ENCODE results near the gene MOK.
"Not testable (repeated sequence)": the region's sequence is repeated elsewhere in the genome, so short reads cannot be mapped to it uniquely, and the experiment has no call there.

Gene MOK

GRCh38 chr14:102303664-102304063, 1.3 kb downstream of the MOK start:
- Histone ChIP-seq H3K27ac (ENCODE audit: insufficient read depth in 1 of 2, low read depth in 1 of 2, low read length in 2 of 2, poor library complexity in 1 of 2, severe bottlenecking in 2 of 2) (no peak overlapping the region), H3K4me1 (ENCODE audit: control extremely low read depth in 1 of 4, control insufficient read depth in 4 of 4, insufficient read depth in 4 of 4, low read length in 3 of 4) (peaks cover 4 to 9% (median 6%) of the 10 kb centered on the region in 4 experiments), H3K4me3 (ENCODE audit: control insufficient read depth in 1 of 7, extremely low read depth in 1 of 7, insufficient read depth in 4 of 7, low read depth in 2 of 7, low read length in 6 of 7) (no peak overlapping the region), H3K9me3 (ENCODE audit: control extremely low read depth in 1 of 5, control insufficient read depth in 4 of 5, insufficient read depth in 2 of 5, low read depth in 1 of 5, low read length in 4 of 5) (no peaks in the 10 kb centered on the region), H3K36me3 (ENCODE audit: control insufficient read depth in 4 of 4, insufficient read depth in 4 of 4, low read length in 3 of 4) (no peaks in the 10 kb centered on the region), H3K27me3 (replicated peaks in 2 of 5; ENCODE audit: control insufficient read depth in 4 of 5, insufficient read depth in 5 of 5, low read length in 4 of 5) (no peaks in the 10 kb centered on the region)
- ChIA-PET POLR2A (interaction anchor here (0.6 kb wide), 1 partner anchor 13 kb away, joined by 3 read pairs; no protein-coding TSS in a partner anchor), CTCF (interaction anchor here (0.9 to 3.1 kb wide), 2 partner anchors 11 to 20 kb away, joined by 3 to 22 read pairs; no protein-coding TSS in a partner anchor)
- WGBS (ENCODE audit: insufficient coverage), result no CpG with 5 or more reads among the region's 3 CpGs
- no peak for DNase-seq

- peak in 2 of 3 donors; percentile 76 to 87 for DNase-seq
- H3K27ac ChIP-seq (ENCODE audit: insufficient read depth in 1 of 2, low read depth in 1 of 2, low read length in 2 of 2, poor library complexity in 1 of 2, severe bottlenecking in 2 of 2); POLR2A ChIA-PET; H3K36me3 ChIP-seq (ENCODE audit: control insufficient read depth in 4 of 4, insufficient read depth in 4 of 4, low read length in 3 of 4); H3K4me3 ChIP-seq (ENCODE audit: control insufficient read depth in 1 of 7, extremely low read depth in 1 of 7, insufficient read depth in 4 of 7, low read depth in 2 of 7, low read length in 6 of 7); H3K27me3 ChIP-seq (replicated peaks in 2 of 5; ENCODE audit: control insufficient read depth in 4 of 5, insufficient read depth in 5 of 5, low read length in 4 of 5); H3K9me3 ChIP-seq (ENCODE audit: control extremely low read depth in 1 of 5, control insufficient read depth in 4 of 5, insufficient read depth in 2 of 5, low read depth in 1 of 5, low read length in 4 of 5); H3K4me1 ChIP-seq (ENCODE audit: control extremely low read depth in 1 of 4, control insufficient read depth in 4 of 4, insufficient read depth in 4 of 4, low read length in 3 of 4): not testable (repeated sequence)
- CTCF ChIA-PET, result interaction anchor here (0.6 to 2.6 kb wide), 4 partner anchors 10 to 17 kb away, joined by 3 to 8 read pairs (median 4); no protein-coding TSS in a partner anchor
- 58% methylated on average over 9 of the region's 12 CpGs for WGBS (ENCODE audit: insufficient coverage)
These were observed 6.5 kb downstream of the MOK start for GRCh38 chr14:102298303-102299070.

- DNase-seq, result no peak
- CTCF ChIA-PET, result interaction anchor here (1.2 to 2.6 kb wide), 3 partner anchors 11 to 18 kb away, joined by 4 to 8 read pairs (median 5); no protein-coding TSS in a partner anchor
- 98% methylated on average over 29 of the region's 33 CpGs for WGBS (ENCODE audit: insufficient coverage)
These were observed 7.4 kb downstream of the MOK start for GRCh38 chr14:102297436-102298170.

GRCh38 chr14:102295270-102295669, 9.7 kb downstream of the MOK start:
- no peaks in the 10 kb centered on the region for H3K4me1 ChIP-seq (ENCODE audit: control extremely low read depth in 1 of 4, control insufficient read depth in 4 of 4, insufficient read depth in 4 of 4, low read length in 3 of 4)
- ChIA-PET POLR2A (interaction anchor here (1.0 kb wide), 1 partner anchor 65 kb away, joined by 3 read pairs; no protein-coding TSS in a partner anchor), CTCF (interaction anchor here (1.0 to 1.6 kb wide), 5 partner anchors 16 to 134 kb away, joined by 3 to 5 read pairs (median 4); no protein-coding TSS in a partner anchor)
- no CpG with 5 or more reads among the region's 3 CpGs for WGBS (ENCODE audit: insufficient coverage)
- DNase-seq, result peak in 1 of 3 donors; percentile 30
- H3K36me3 ChIP-seq (ENCODE audit: control insufficient read depth in 4 of 4, insufficient read depth in 4 of 4, low read length in 3 of 4), result no peaks in the 10 kb centered on the region
- no peaks in the 10 kb centered on the region for H3K9me3 ChIP-seq (ENCODE audit: control extremely low read depth in 1 of 5, control insufficient read depth in 4 of 5, insufficient read depth in 2 of 5, low read depth in 1 of 5, low read length in 4 of 5)
- H3K4me3 ChIP-seq (ENCODE audit: control insufficient read depth in 1 of 7, extremely low read depth in 1 of 7, insufficient read depth in 4 of 7, low read depth in 2 of 7, low read length in 6 of 7), result no peak overlapping the region
- H3K27me3 ChIP-seq (replicated peaks in 2 of 5; ENCODE audit: control insufficient read depth in 4 of 5, insufficient read depth in 5 of 5, low read length in 4 of 5), result no peaks in the 10 kb centered on the region
- no peak overlapping the region for H3K27ac ChIP-seq (ENCODE audit: insufficient read depth in 1 of 2, low read depth in 1 of 2, low read length in 2 of 2, poor library complexity in 1 of 2, severe bottlenecking in 2 of 2)

More at GRCh38 chr14:102297436-102298170, 7.4 kb downstream of the MOK start:
- POLR2A ChIA-PET, result no interaction called here
- Histone ChIP-seq H3K27me3 (replicated peaks in 2 of 5; ENCODE audit: control insufficient read depth in 4 of 5, insufficient read depth in 5 of 5, low read length in 4 of 5) (no peaks in the 10 kb centered on the region), H3K9me3 (ENCODE audit: control extremely low read depth in 1 of 5, control insufficient read depth in 4 of 5, insufficient read depth in 2 of 5, low read depth in 1 of 5, low read length in 4 of 5) (no peaks in the 10 kb centered on the region), H3K4me1 (ENCODE audit: control extremely low read depth in 1 of 4, control insufficient read depth in 4 of 4, insufficient read depth in 4 of 4, low read length in 3 of 4) (no peaks in the 10 kb centered on the region), H3K27ac (ENCODE audit: insufficient read depth in 1 of 2, low read depth in 1 of 2, low read length in 2 of 2, poor library complexity in 1 of 2, severe bottlenecking in 2 of 2) (no peak overlapping the region), H3K36me3 (ENCODE audit: control insufficient read depth in 4 of 4, insufficient read depth in 4 of 4, low read length in 3 of 4) (no peaks in the 10 kb centered on the region), H3K4me3 (ENCODE audit: control insufficient read depth in 1 of 7, extremely low read depth in 1 of 7, insufficient read depth in 4 of 7, low read depth in 2 of 7, low read length in 6 of 7) (no peak overlapping the region)

- no peak for DNase-seq
- 96% methylated on average over 4 of the region's 6 CpGs for whole genome bisulfite sequencing (ENCODE audit: insufficient coverage)
- Histone ChIP-seq H3K36me3 (ENCODE audit: control insufficient read depth in 4 of 4, insufficient read depth in 4 of 4, low read length in 3 of 4) (no peaks in the 10 kb centered on the region), H3K27me3 (replicated peaks in 2 of 5; ENCODE audit: control insufficient read depth in 4 of 5, insufficient read depth in 5 of 5, low read length in 4 of 5) (no peaks in the 10 kb centered on the region), H3K9me3 (ENCODE audit: control extremely low read depth in 1 of 5, control insufficient read depth in 4 of 5, insufficient read depth in 2 of 5, low read depth in 1 of 5, low read length in 4 of 5) (no peaks in the 10 kb centered on the region), H3K27ac (ENCODE audit: insufficient read depth in 1 of 2, low read depth in 1 of 2, low read length in 2 of 2, poor library complexity in 1 of 2, severe bottlenecking in 2 of 2) (no peak overlapping the region), H3K4me3 (ENCODE audit: control insufficient read depth in 1 of 7, extremely low read depth in 1 of 7, insufficient read depth in 4 of 7, low read depth in 2 of 7, low read length in 6 of 7) (no peak overlapping the region), H3K4me1 (ENCODE audit: control extremely low read depth in 1 of 4, control insufficient read depth in 4 of 4, insufficient read depth in 4 of 4, low read length in 3 of 4) (no peaks in the 10 kb centered on the region)
- ChIA-PET POLR2A (no interaction called here), CTCF (no interaction called here)
These were observed 11.2 kb downstream of the MOK start for GRCh38 chr14:102293781-102294180.

- Histone ChIP-seq H3K36me3 (ENCODE audit: control insufficient read depth in 4 of 4, insufficient read depth in 4 of 4, low read length in 3 of 4) (no peaks in the 10 kb centered on the region), H3K9me3 (ENCODE audit: control extremely low read depth in 1 of 5, control insufficient read depth in 4 of 5, insufficient read depth in 2 of 5, low read depth in 1 of 5, low read length in 4 of 5) (peaks cover 0 to 3% (median 0%) of the 10 kb centered on the region in 5 experiments), H3K27me3 (replicated peaks in 2 of 5; ENCODE audit: control insufficient read depth in 4 of 5, insufficient read depth in 5 of 5, low read length in 4 of 5) (no peaks in the 10 kb centered on the region), H3K4me1 (ENCODE audit: control extremely low read depth in 1 of 4, control insufficient read depth in 4 of 4, insufficient read depth in 4 of 4, low read length in 3 of 4) (no peaks in the 10 kb centered on the region), H3K27ac (ENCODE audit: insufficient read depth in 1 of 2, low read depth in 1 of 2, low read length in 2 of 2, poor library complexity in 1 of 2, severe bottlenecking in 2 of 2) (no peak overlapping the region), H3K4me3 (ENCODE audit: control insufficient read depth in 1 of 7, extremely low read depth in 1 of 7, insufficient read depth in 4 of 7, low read depth in 2 of 7, low read length in 6 of 7) (no peak overlapping the region)
- POLR2A ChIA-PET, result interaction anchor here (0.6 kb wide), 1 partner anchor 1918 kb away, joined by 4 read pairs; a partner anchor contains a TSS
- no peak for DNase-seq
- WGBS (ENCODE audit: insufficient coverage), result 100% methylated on average over 1 of the region's 1 CpG
- CTCF ChIA-PET, result interaction anchor here (0.7 to 2.2 kb wide), 3 partner anchors 8 to 22 kb away, joined by 3 to 6 read pairs (median 3); no protein-coding TSS in a partner anchor
These were observed 12.5 kb downstream of the MOK start for GRCh38 chr14:102292441-102292840.

Measured in common myeloid progenitor, CD34-positive (primary cell).